Vagina (tissue), 2 donors: ENCODE data around the gene PALLD. TPM values are rescaled to one million over a fixed set of nuclear protein-coding genes. Genes with fewer than 3 reads are reported as not detected.
A peak's percentile ranks its signal among the peaks of the same experiment; 100 is the strongest.
"Not testable (repeated sequence)": the region's sequence is repeated elsewhere in the genome, so short reads cannot be mapped to it uniquely, and the experiment has no call there.

ENCODE experiments used
- DNase-seq, 2 donors: peaks; one replicate each; pipeline ENCODE4 v3.0.0-alpha.2; 2017; ENCODE audit errors: extremely low spot score in 2 of 2
- H3K27ac ChIP-seq: fragments of 200-600 bp; sonication (generic); one replicate; pipeline ENCODE4 v1.5.1; 2019
- H3K27me3 ChIP-seq: fragments of 200-600 bp; sonication (generic); one replicate; pipeline ENCODE4 v1.5.1; 2019
- H3K36me3 ChIP-seq, 2 donors: fragments of 200-600 bp; sonication (generic); one replicate each; pipeline ENCODE4 v1.5.1; 2017 to 2019
- H3K4me1 ChIP-seq: fragments of 200-600 bp; sonication (generic); one replicate; pipeline ENCODE4 v1.5.1; 2019
- H3K4me3 ChIP-seq, 2 donors: fragments of 200-600 bp; sonication (generic); 1 replicate in 1 of 2; 2 replicates in 1 of 2; pipeline ENCODE4 v1.5.1; 2016 to 2019
- H3K9me3 ChIP-seq: fragments of 200-600 bp; sonication (generic); one replicate; pipeline ENCODE4 v1.5.1; 2019
- POLR2A ChIP-seq, 2 donors: fragments of 450-650 bp; IDR thresholded peaks; one replicate each; pipeline ENCODE4 v1.6.1; 2017; ENCODE audit warnings: antibody characterized with exemption in 2 of 2, mild to moderate bottlenecking in 2 of 2, moderate library complexity in 2 of 2
- POLR2AphosphoS5 ChIP-seq, 2 donors: sonication (generic); formaldehyde crosslinking; IDR thresholded peaks; one replicate each; pipeline ENCODE4 v1.9.0; 2017; ENCODE audit warnings: antibody characterized with exemption in 2 of 2, mild to moderate bottlenecking in 2 of 2, low read depth in 1 of 2; ENCODE audit not compliant: insufficient read depth in 1 of 2
- intact Hi-C: fragments of 100-400 bp; cut with DNase I; formaldehyde crosslinking; loops from one replicate; pipeline ENCODE4 v1.15.1; 2023
- total RNA-seq: library from RNA; depleted of rRNA; stranded (reverse); fragments of >200 nt; gene quantifications from one replicate; pipeline ENCODE4 v1.2.3, GENCODE V29; 2016
- TF ChIP-seq, protein P1 (sequence below), 3 experiments: fragments of 450-650 bp in 2 of 3; fragments of 200-600 bp in 1 of 3; sonication (generic) in 1 of 3; IDR thresholded peaks; one replicate each; pipeline ENCODE4 v1.5.1; 2017 to 2019; ENCODE audit warnings: antibody characterized with exemption in 3 of 3, mild to moderate bottlenecking in 2 of 3, moderate library complexity in 2 of 3

Gene PALLD
- total RNA-seq, 1 donor from 2014 or later, result 229 TPM

GRCh38 chr4:168802222-168802621, 305.4 kb downstream of the PALLD start:
- Histone ChIP-seq H3K27me3 (no peaks in the 10 kb centered on the region), H3K4me3 (no peak overlapping the region), H3K9me3 (no peaks in the 10 kb centered on the region), H3K4me1 (peaks cover 17% of the 10 kb centered on the region), H3K36me3 (no peaks in the 10 kb centered on the region), H3K27ac (no peak overlapping the region)
- intact Hi-C loops, result no loop called here
- TF ChIP-seq, protein P1, sequence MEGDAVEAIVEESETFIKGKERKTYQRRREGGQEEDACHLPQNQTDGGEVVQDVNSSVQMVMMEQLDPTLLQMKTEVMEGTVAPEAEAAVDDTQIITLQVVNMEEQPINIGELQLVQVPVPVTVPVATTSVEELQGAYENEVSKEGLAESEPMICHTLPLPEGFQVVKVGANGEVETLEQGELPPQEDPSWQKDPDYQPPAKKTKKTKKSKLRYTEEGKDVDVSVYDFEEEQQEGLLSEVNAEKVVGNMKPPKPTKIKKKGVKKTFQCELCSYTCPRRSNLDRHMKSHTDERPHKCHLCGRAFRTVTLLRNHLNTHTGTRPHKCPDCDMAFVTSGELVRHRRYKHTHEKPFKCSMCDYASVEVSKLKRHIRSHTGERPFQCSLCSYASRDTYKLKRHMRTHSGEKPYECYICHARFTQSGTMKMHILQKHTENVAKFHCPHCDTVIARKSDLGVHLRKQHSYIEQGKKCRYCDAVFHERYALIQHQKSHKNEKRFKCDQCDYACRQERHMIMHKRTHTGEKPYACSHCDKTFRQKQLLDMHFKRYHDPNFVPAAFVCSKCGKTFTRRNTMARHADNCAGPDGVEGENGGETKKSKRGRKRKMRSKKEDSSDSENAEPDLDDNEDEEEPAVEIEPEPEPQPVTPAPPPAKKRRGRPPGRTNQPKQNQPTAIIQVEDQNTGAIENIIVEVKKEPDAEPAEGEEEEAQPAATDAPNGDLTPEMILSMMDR (IDR thresholded peaks at IDR 0.05), result no peak
- no peak for TF ChIP-seq POLR2AphosphoS5 (IDR thresholded peaks at IDR 0.05; ENCODE audit: insufficient read depth in 1 of 2, low read depth in 1 of 2)
- no peak for TF ChIP-seq POLR2A (IDR thresholded peaks at IDR 0.05)
- no peak for DNase-seq

GRCh38 chr4:168803052-168803451, 306.2 kb downstream of the PALLD start:
- DNase-seq, intact Hi-C loops: not testable (repeated sequence)

GRCh38 chr4:168803732-168804131, 306.9 kb downstream of the PALLD start:
- intact Hi-C loops, result no loop called here
- TF ChIP-seq, protein P1 (IDR thresholded peaks at IDR 0.05), result no peak
- peak in 1 of 2 donors; percentile 57 for TF ChIP-seq POLR2AphosphoS5 (IDR thresholded peaks at IDR 0.05; ENCODE audit: insufficient read depth in 1 of 2, low read depth in 1 of 2)

More at GRCh38 chr4:168803052-168803451, 306.2 kb downstream of the PALLD start:
- not testable (repeated sequence) for H3K4me3 ChIP-seq, H3K9me3 ChIP-seq, H3K27me3 ChIP-seq, H3K36me3 ChIP-seq
- Histone ChIP-seq H3K4me1 (peaks cover 17% of the 10 kb centered on the region), H3K27ac (peak overlapping the region; percentile 22)

DNA sequence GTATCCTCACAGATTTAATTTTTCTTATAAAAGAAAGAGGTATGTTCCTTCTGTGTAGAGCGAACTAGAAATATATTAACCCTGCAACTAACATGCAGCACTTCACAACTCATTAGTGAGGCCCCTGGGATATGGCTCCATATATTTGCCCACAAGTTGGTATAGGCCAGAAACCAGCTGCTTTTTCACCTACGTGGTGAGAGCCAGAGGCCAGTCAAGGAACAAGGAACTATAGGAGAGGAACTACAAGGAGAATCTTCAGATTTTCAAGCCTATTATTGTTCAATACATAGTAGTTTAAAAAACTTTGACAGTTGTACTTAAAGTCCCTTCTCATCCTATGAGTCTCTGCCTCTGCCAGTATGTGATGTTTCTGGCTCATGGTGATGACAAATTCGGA, 307.3 kb downstream of the PALLD start:
- Histone ChIP-seq H3K36me3 (no peaks in the 10 kb centered on the region), H3K9me3 (no peaks in the 10 kb centered on the region), H3K4me3 (no peak overlapping the region), H3K27me3 (no peaks in the 10 kb centered on the region), H3K27ac (peak overlapping the region; percentile 16), H3K4me1 (peaks cover 17% of the 10 kb centered on the region)
- intact Hi-C loops, result no loop called here
- DNase-seq, result no peak
- TF ChIP-seq, protein P1 (IDR thresholded peaks at IDR 0.05), result no peak
- no peak for TF ChIP-seq POLR2AphosphoS5 (IDR thresholded peaks at IDR 0.05; ENCODE audit: insufficient read depth in 1 of 2, low read depth in 1 of 2)
- no peak for TF ChIP-seq POLR2A (IDR thresholded peaks at IDR 0.05)

More at GRCh38 chr4:168803732-168804131, 306.9 kb downstream of the PALLD start:
- Histone ChIP-seq H3K36me3 (no peaks in the 10 kb centered on the region), H3K27ac (peak overlapping the region; percentile 22), H3K9me3 (no peaks in the 10 kb centered on the region), H3K27me3 (no peaks in the 10 kb centered on the region), H3K4me3 (no peak overlapping the region), H3K4me1 (peaks cover 17% of the 10 kb centered on the region)
- DNase-seq, result no peak

DNA sequence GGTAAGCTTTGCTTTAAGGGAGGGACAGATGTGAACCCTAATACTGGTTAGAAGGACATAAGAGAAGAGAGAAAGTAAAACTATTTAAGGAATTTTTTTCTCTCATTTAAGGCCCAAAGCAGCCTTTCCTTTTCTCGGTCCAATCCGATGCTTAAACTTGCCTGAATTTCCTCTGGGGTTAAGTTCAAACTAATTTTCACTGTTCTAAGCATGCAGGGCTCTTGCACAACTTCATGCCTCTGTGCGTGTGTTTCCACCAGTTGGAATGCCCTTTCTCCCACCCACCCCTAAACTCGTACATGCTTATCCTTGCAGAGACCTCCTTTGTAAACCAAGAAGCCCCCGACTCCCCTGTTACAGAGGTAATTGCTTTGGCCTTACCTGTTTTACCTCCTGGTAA, 308.5 kb downstream of the PALLD start:
- DNase-seq, result no peak
- H3K27ac ChIP-seq, result no peak overlapping the region
- H3K36me3 ChIP-seq, result no peaks in the 10 kb centered on the region
- H3K4me3 ChIP-seq, result no peak overlapping the region
- no peak for TF ChIP-seq POLR2AphosphoS5 (IDR thresholded peaks at IDR 0.05; ENCODE audit: insufficient read depth in 1 of 2, low read depth in 1 of 2)
- TF ChIP-seq, protein P1 (IDR thresholded peaks at IDR 0.05), result no peak
- no peak for TF ChIP-seq POLR2A (IDR thresholded peaks at IDR 0.05)
- intact Hi-C loops, result no loop called here
- H3K9me3 ChIP-seq, result no peaks in the 10 kb centered on the region
- no peaks in the 10 kb centered on the region for H3K27me3 ChIP-seq
- peaks cover 14% of the 10 kb centered on the region for H3K4me1 ChIP-seq

DNA sequence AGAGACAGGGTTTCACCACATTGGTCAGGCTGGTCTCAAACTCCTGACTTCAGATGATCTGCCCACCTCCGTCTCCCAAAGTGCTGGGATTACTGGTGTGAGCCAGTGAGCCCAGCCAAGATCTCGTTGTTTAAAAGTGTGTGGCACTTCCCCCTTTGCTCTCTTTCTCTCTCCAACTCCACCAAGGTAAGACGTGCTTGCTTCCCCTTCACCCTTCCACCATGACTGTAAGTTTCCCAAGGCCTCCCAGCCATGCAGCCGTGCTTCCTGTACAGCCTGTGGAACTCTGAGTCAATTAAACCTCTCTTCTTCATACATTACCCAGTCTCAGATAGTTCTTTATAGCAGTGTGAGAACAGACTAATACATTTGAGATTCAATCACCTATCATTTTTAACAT, 309.4 kb downstream of the PALLD start:
- intact Hi-C loops, H3K9me3 ChIP-seq, H3K27me3 ChIP-seq, H3K36me3 ChIP-seq, DNase-seq, H3K4me3 ChIP-seq, H3K27ac ChIP-seq: not testable (repeated sequence)
- H3K4me1 ChIP-seq, result peaks cover 13% of the 10 kb centered on the region
